ENCODE measurements around the gene MAGI1.

GRCh38 chr3:65964838-65965237, 73.9 kb downstream of the MAGI1 start:
- TF ChIP-seq, protein P1, sequence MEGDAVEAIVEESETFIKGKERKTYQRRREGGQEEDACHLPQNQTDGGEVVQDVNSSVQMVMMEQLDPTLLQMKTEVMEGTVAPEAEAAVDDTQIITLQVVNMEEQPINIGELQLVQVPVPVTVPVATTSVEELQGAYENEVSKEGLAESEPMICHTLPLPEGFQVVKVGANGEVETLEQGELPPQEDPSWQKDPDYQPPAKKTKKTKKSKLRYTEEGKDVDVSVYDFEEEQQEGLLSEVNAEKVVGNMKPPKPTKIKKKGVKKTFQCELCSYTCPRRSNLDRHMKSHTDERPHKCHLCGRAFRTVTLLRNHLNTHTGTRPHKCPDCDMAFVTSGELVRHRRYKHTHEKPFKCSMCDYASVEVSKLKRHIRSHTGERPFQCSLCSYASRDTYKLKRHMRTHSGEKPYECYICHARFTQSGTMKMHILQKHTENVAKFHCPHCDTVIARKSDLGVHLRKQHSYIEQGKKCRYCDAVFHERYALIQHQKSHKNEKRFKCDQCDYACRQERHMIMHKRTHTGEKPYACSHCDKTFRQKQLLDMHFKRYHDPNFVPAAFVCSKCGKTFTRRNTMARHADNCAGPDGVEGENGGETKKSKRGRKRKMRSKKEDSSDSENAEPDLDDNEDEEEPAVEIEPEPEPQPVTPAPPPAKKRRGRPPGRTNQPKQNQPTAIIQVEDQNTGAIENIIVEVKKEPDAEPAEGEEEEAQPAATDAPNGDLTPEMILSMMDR (conservative IDR thresholded peaks at IDR 0.05; ENCODE audit: low read length): no peak
- no peak for TF ChIP-seq EZH2phosphoT487 (IDR thresholded peaks at IDR 0.05; ENCODE audit: borderline replicate concordance)

All from Loucy (cell line).